ENCODE data around the gene NRARP. TPM values are rescaled to one million over a fixed set of nuclear protein-coding genes. Genes with fewer than 3 reads are reported as not detected.

Gene NRARP
- total RNA-seq, 1 experiment from 2014 or later, result 22.2 TPM

DNA sequence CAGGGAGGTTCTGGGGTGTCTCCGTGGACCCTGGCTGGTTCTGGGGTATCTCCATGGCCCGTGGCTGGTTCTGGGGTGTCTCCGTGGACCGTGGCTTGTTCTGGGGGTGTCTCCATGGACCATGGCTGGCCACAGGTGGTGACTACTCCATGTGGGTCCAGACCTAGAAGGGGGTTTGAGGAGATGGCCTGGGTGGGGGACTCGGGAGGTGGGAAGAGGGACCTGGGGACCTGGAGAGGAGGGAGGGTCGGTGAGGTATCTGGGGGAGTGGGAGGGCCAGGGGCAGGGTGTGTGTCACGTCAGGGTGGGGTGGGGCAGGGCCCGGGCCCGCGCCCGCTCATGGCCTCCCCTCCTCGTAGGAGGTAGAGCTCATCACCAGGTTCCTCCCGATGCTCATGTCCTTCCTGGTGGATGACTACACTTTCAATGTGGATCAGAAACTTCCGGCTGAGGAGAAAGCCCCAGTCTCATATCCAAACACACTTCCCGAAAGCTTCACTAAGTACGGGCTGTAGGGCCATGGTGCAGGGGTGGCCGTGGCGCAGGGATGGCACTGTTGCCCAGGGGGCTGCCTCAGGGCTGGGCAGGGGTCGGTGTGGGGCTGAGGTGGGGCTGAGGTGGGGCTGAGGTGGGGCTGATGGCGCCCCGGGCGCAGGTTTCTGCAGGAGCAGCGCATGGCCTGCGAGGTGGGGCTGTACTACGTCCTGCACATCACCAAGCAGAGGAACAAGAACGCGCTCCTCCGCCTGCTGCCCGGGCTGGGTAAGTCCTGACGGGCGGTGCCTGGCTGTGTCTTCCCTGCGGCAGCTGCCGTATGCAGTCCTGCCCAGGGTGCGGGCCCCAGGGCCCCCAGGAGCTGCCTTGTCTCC, 35.3 kb downstream of the NRARP start:
- Histone ChIP-seq H3K4me3 (replicated peaks in 1 of 2; ENCODE audit: low read depth in 1 of 2, low read length in 2 of 2) (no peak overlapping the region), H3K27me3 (ENCODE audit: insufficient read depth, low read length) (no peaks in the 10 kb centered on the region), H3K79me2 (ENCODE audit: insufficient read depth, low read length) (peaks cover 6% of the 10 kb centered on the region; the same call in 1 of the 2 replicates), H3K4me1 (ENCODE audit: control insufficient read depth in 1 of 2, insufficient read depth in 2 of 2, low read length in 2 of 2) (no peaks in the 10 kb centered on the region), H3K4me2 (ENCODE audit: low read length) (no peak overlapping the region), H3K27ac (ENCODE audit: low read depth, low read length) (no peak overlapping the region), H4K20me1 (ENCODE audit: insufficient read depth) (no peaks in the 10 kb centered on the region), H2AFZ (ENCODE audit: low read depth, low read length, poor library complexity, severe bottlenecking) (no peak overlapping the region), H3K9me2 (ENCODE audit: insufficient read depth) (no peaks in the 10 kb centered on the region), H3K9ac (ENCODE audit: low read length) (no peak overlapping the region), H3K9me3 (ENCODE audit: control insufficient read depth in 1 of 2, insufficient read depth in 1 of 2, low read depth in 1 of 2, low read length in 2 of 2) (no peaks in the 10 kb centered on the region), H3K36me3 (ENCODE audit: control insufficient read depth in 1 of 2, insufficient read depth in 2 of 2, low read length in 2 of 2) (peaks cover 12 to 29% of the 10 kb centered on the region in 2 experiments; a peak in 3 of 4 replicates)
- no TSS peak for BruUV-seq (replicated peaks)
- no peak for TF ChIP-seq JUND (IDR thresholded peaks at IDR 0.05)
- no peak for TF ChIP-seq RAD21 (IDR thresholded peaks at IDR 0.05; ENCODE audit: low read depth)
- TF ChIP-seq, protein P1, sequence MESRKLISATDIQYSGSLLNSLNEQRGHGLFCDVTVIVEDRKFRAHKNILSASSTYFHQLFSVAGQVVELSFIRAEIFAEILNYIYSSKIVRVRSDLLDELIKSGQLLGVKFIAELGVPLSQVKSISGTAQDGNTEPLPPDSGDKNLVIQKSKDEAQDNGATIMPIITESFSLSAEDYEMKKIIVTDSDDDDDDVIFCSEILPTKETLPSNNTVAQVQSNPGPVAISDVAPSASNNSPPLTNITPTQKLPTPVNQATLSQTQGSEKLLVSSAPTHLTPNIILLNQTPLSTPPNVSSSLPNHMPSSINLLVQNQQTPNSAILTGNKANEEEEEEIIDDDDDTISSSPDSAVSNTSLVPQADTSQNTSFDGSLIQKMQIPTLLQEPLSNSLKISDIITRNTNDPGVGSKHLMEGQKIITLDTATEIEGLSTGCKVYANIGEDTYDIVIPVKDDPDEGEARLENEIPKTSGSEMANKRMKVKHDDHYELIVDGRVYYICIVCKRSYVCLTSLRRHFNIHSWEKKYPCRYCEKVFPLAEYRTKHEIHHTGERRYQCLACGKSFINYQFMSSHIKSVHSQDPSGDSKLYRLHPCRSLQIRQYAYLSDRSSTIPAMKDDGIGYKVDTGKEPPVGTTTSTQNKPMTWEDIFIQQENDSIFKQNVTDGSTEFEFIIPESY (IDR thresholded peaks at IDR 0.05; ENCODE audit: extremely low read depth, insufficient replicate concordance, low read length), result no peak
- TF ChIP-seq, protein P2, sequence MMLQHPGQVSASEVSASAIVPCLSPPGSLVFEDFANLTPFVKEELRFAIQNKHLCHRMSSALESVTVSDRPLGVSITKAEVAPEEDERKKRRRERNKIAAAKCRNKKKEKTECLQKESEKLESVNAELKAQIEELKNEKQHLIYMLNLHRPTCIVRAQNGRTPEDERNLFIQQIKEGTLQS (IDR thresholded peaks at IDR 0.05), result no peak
- TF ChIP-seq, protein P3, sequence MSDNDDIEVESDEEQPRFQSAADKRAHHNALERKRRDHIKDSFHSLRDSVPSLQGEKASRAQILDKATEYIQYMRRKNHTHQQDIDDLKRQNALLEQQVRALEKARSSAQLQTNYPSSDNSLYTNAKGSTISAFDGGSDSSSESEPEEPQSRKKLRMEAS (IDR thresholded peaks at IDR 0.05), result no peak
- CTCF ChIA-PET, result no interaction called here
- RAD21 ChIA-PET (ENCODE audit: low non-redundant PET in 1 of 2, low total read pairs in 2 of 2, uncharacterized antibody in 2 of 2, unreplicated experiment in 2 of 2), result no interaction called here
- ATAC-seq (no peak), DNase-seq (ENCODE audit: low read depth, low spot score) (no peak)
- POLR2A ChIA-PET, result no interaction called here
- intact Hi-C loops (cut with micrococcal nuclease), result no loop called here

DNA sequence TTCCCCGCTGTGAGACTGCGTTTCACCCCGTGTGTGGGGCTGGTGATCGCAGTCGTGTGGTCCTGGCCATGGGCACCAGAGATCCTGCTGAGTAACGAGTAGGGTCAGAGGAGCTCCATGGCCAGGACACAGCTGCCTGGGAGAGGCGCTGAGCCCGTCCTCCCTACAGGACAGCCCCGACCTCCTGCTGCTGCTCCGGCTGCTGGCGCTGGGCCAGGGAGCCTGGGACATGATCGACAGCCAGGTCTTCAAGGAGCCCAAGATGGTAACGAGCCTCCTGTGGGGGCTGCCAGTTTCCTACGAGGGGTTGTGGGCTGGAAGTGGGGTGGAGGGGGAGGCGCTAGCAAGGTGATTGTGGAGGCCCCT, 35.9 kb downstream of the NRARP start:
- DNase-seq (ENCODE audit: low read depth, low spot score) (no peak), ATAC-seq (no peak)
- Histone ChIP-seq H2AFZ (ENCODE audit: low read depth, low read length, poor library complexity, severe bottlenecking) (no peak overlapping the region), H3K27ac (ENCODE audit: low read depth, low read length) (no peak overlapping the region), H3K36me3 (ENCODE audit: control insufficient read depth in 1 of 2, insufficient read depth in 2 of 2, low read length in 2 of 2) (peaks cover 12 to 29% of the 10 kb centered on the region in 2 experiments; a peak in 3 of 4 replicates), H3K9me2 (ENCODE audit: insufficient read depth) (no peaks in the 10 kb centered on the region), H4K20me1 (ENCODE audit: insufficient read depth) (no peaks in the 10 kb centered on the region), H3K4me2 (ENCODE audit: low read length) (no peak overlapping the region), H3K9me3 (ENCODE audit: control insufficient read depth in 1 of 2, insufficient read depth in 1 of 2, low read depth in 1 of 2, low read length in 2 of 2) (no peaks in the 10 kb centered on the region), H3K4me3 (replicated peaks in 1 of 2; ENCODE audit: low read depth in 1 of 2, low read length in 2 of 2) (no peak overlapping the region), H3K79me2 (ENCODE audit: insufficient read depth, low read length) (peaks cover 6% of the 10 kb centered on the region; the same call in 1 of the 2 replicates), H3K4me1 (ENCODE audit: control insufficient read depth in 1 of 2, insufficient read depth in 2 of 2, low read length in 2 of 2) (no peaks in the 10 kb centered on the region), H3K27me3 (ENCODE audit: insufficient read depth, low read length) (no peaks in the 10 kb centered on the region), H3K9ac (ENCODE audit: low read length) (no peak overlapping the region)
- intact Hi-C loops (cut with micrococcal nuclease), result no loop called here
- CTCF ChIA-PET, result no interaction called here
- no peak for TF ChIP-seq POLR2A (IDR thresholded peaks at IDR 0.05; ENCODE audit: borderline replicate concordance, extremely low read depth, insufficient read depth, insufficient read length)
- no peak for TF ChIP-seq ZNF274 (IDR thresholded peaks at IDR 0.05; ENCODE audit: low read depth, low read length)
- no peak for TF ChIP-seq YY1 (IDR thresholded peaks at IDR 0.05; ENCODE audit: extremely low read depth, insufficient replicate concordance, low read depth, low read length)
- TF ChIP-seq JUND (IDR thresholded peaks at IDR 0.05), result no peak
- TF ChIP-seq FOSL1 (IDR thresholded peaks at IDR 0.05; ENCODE audit: low read depth), result no peak
- RAD21 ChIA-PET (ENCODE audit: low non-redundant PET in 1 of 2, low total read pairs in 2 of 2, uncharacterized antibody in 2 of 2, unreplicated experiment in 2 of 2), result no interaction called here
- no TSS peak for BruUV-seq (replicated peaks)
- POLR2A ChIA-PET, result no interaction called here
